OCI-M2 (cell line): ENCODE measurements around the gene ZNF182.
"Not testable (repeated sequence)": the region's sequence is repeated elsewhere in the genome, so short reads cannot be mapped to it uniquely, and the experiment has no call there.

Experiments
- DNase-seq: peaks from one replicate; lab custom pipeline; 2025; ENCODE audit not compliant: unreplicated experiment; lab: John Stamatoyannopoulos, UW

Gene ZNF182

GRCh38 chrX:48003758-48004457, at the start of gene ZNF182:
Gene ZNF182, minus strand, starts transcription at chrX:48003989. Its CDS starts 1,380 bp downstream, at chrX:48002609.
- DNase-seq: peak; percentile 80

- no peak for DNase-seq
These were observed 43.1 kb upstream of the ZNF182 start for GRCh38 chrX:48046846-48047245.

GRCh38 chrX:48045410-48046311, 41.9 kb upstream of the ZNF182 start:
- no peak for DNase-seq

- DNase-seq: no peak
These were observed 39.3 kb upstream of the ZNF182 start for GRCh38 chrX:48043056-48043455.

GRCh38 chrX:48035891-48036290, 32.1 kb upstream of the ZNF182 start:
- no peak for DNase-seq

GRCh38 chrX:48030641-48031173, 26.9 kb upstream of the ZNF182 start:
- not testable (repeated sequence) for DNase-seq

GRCh38 chrX:48030237-48030636, 26.4 kb upstream of the ZNF182 start:
- no peak for DNase-seq

- no peak for DNase-seq
These were observed 24.3 kb upstream of the ZNF182 start for GRCh38 chrX:48028091-48028490.

GRCh38 chrX:48027545-48027944, 23.8 kb upstream of the ZNF182 start:
- not testable (repeated sequence) for DNase-seq

- peak; percentile 9 for DNase-seq
These were observed 21.8 kb upstream of the ZNF182 start for GRCh38 chrX:48025561-48025960.

- DNase-seq: no peak
These were observed 18.9 kb upstream of the ZNF182 start for GRCh38 chrX:48022738-48023137.

- DNase-seq: no peak
These were observed 18.3 kb upstream of the ZNF182 start for GRCh38 chrX:48022100-48022499.

- peak; percentile 67 for DNase-seq
These were observed 17.5 kb upstream of the ZNF182 start for GRCh38 chrX:48021026-48021900.

- not testable (repeated sequence) for DNase-seq
These were observed 16.7 kb upstream of the ZNF182 start for GRCh38 chrX:48020472-48020871.

- DNase-seq: not testable (repeated sequence)
These were observed 16.1 kb upstream of the ZNF182 start for GRCh38 chrX:48019892-48020291.

GRCh38 chrX:48016583-48017310, 13.0 kb upstream of the ZNF182 start:
- not testable (repeated sequence) for DNase-seq

GRCh38 chrX:48009445-48009960, 5.7 kb upstream of the ZNF182 start:
- DNase-seq: not testable (repeated sequence)

GRCh38 chrX:48006688-48007087, 2.9 kb upstream of the ZNF182 start, which contains the start of gene SPACA5:
Gene SPACA5, plus strand, starts transcription at chrX:48006988. Its CDS starts 815 bp downstream, at chrX:48007803.
- DNase-seq: not testable (repeated sequence)

GRCh38 chrX:48003367-48003757, 427 bp downstream of the ZNF182 start:
- no peak for DNase-seq

- DNase-seq: no peak
These were observed 860 bp downstream of the ZNF182 start for GRCh38 chrX:48002929-48003328.
